HG02623 (cell line): ENCODE data around the gene ZMYM4.
A peak's percentile ranks its signal among the peaks of the same experiment; 100 is the strongest.
"Not testable (repeated sequence)": the region's sequence is repeated elsewhere in the genome, so short reads cannot be mapped to it uniquely, and the experiment has no call there.

Experiments
- ATAC-seq: cut with Tn5 transposase; IDR thresholded peaks from one replicate; pipeline ENCODE4 v1.9.1; 2021; ENCODE audit warnings: moderate library complexity; ENCODE audit not compliant: unreplicated experiment

ZMYM4 gene

GRCh38 chr1:35449334-35450008, 181.0 kb downstream of the ZMYM4 start:
- ATAC-seq: no peak

DNA sequence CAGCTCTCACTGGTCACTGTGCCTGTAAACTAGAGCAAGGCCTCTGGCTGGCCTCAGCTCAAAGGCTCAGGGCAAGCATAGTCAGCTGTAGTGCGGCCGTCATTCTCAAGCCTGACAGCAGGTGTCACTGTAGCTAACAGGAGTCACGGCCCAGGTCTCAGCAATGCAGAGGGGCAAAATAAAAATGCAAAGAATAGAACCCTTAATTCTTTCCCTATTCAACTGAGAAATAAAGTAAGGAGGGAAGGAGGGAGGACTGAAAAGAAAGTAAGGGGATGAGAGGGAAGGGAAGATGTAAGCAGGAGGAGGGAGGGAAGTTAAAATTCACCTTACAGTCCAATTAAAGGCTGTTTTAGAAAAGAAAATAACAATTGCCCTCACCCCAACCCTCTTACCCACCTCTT, 182.6 kb downstream of the ZMYM4 start:
- ATAC-seq: peak; percentile 55

- no peak for ATAC-seq
Observed at GRCh38 chr1:35452106-35452774, 183.7 kb downstream of the ZMYM4 start.

- ATAC-seq: no peak
Observed at GRCh38 chr1:35453031-35453430, 184.5 kb downstream of the ZMYM4 start.

GRCh38 chr1:35454176-35454575, 185.7 kb downstream of the ZMYM4 start:
- ATAC-seq: no peak

GRCh38 chr1:35454616-35455015, 186.1 kb downstream of the ZMYM4 start:
- no peak for ATAC-seq

DNA sequence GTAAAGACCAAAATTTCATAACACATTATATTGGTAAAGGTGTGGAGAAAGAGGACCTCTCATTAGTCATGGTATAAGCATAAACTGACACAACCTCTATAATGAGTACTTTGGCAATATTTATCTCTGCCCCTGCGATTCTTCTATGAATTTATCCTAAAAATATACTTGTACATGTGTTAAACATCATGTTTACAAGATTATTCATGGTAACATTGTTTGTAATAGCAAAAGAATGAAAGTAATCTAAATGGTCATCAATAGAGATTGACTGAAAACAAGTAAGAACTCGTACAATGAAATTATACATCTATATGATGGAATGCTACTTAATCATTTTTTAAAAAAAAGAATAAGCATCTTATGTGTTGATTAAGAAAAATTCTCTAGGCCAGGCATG, 192.3 kb downstream of the ZMYM4 start:
- no peak for ATAC-seq

GRCh38 chr1:35461966-35462651, 193.6 kb downstream of the ZMYM4 start:
- no peak for ATAC-seq

DNA sequence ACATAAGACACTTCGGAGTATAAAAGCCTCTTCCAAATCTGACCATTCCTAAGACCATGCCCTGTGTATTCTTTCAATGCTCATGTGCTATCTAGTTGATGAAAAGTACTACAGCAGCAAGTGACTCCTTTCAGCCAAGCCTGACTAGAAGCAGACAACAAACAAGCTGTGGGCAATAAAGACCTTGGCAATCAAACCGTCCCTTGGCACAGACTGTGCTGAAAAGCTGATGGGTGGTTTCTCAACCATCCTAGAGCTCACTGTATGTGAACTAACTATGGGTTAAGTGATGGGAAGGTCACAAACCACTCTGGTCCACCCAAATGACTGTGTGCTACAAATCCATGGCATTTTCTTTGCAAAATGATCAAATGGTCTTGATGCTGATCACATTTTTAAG, 194.7 kb downstream of the ZMYM4 start:
- no peak for ATAC-seq

DNA sequence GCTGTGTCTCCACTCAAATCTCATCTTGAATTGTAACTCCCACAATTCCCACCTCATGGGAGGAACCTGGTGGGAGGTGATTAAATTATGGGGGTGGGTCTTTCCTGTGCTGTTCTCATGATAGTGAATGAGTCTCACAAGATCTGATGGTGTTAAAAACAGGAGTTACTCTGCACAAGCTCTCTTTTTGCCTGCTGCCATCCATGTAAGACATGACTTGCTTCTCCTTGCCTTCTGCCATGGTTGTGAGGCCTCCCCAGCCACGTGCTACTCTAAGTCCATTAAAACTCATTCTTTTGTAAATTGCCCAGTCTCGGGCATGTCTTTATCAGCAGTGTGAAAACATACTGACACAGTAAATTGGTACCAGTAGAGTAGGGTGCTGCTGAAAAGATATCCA, 195.2 kb downstream of the ZMYM4 start:
- not testable (repeated sequence) for ATAC-seq

GRCh38 chr1:35466120-35466519, 197.6 kb downstream of the ZMYM4 start:
- ATAC-seq: no peak

GRCh38 chr1:35470977-35471613, 202.6 kb downstream of the ZMYM4 start:
- ATAC-seq: no peak
